T-helper 2 cell treated with Interferon-gamma antibody and Interleukin-4, amounts not matched to agents 5 μg/mL and 100 μg/mL, for 36 hours (primary cell): Measurements from ENCODE around the gene UBE2G1.

ENCODE experiments used
- DNase-seq: peaks from one replicate; pipeline ENCODE4 v3.0.0; 2021; ENCODE audit warnings: low spot score
- H3K27ac Mint-ChIP-seq: one replicate; pipeline ENCODE4 v1.8.0; 2021; ENCODE audit warnings: mild to moderate bottlenecking, mixed read lengths
- H3K27me3 Mint-ChIP-seq: one replicate; pipeline ENCODE4 v1.8.0; 2021; ENCODE audit warnings: low read depth, mixed read lengths
- H3K36me3 Mint-ChIP-seq: one replicate; pipeline ENCODE4 v1.8.0; 2021; ENCODE audit warnings: low read depth, mixed read lengths
- H3K4me1 Mint-ChIP-seq: one replicate; pipeline ENCODE4 v1.8.0; 2021; ENCODE audit warnings: low read depth, mixed read lengths
- H3K4me3 Mint-ChIP-seq: one replicate; pipeline ENCODE4 v1.8.0; 2022; ENCODE audit warnings: mild to moderate bottlenecking, moderate library complexity, mixed read lengths
- H3K9me3 Mint-ChIP-seq: one replicate; pipeline ENCODE4 v1.8.0; 2021; ENCODE audit warnings: mixed read lengths

Gene UBE2G1

DNA sequence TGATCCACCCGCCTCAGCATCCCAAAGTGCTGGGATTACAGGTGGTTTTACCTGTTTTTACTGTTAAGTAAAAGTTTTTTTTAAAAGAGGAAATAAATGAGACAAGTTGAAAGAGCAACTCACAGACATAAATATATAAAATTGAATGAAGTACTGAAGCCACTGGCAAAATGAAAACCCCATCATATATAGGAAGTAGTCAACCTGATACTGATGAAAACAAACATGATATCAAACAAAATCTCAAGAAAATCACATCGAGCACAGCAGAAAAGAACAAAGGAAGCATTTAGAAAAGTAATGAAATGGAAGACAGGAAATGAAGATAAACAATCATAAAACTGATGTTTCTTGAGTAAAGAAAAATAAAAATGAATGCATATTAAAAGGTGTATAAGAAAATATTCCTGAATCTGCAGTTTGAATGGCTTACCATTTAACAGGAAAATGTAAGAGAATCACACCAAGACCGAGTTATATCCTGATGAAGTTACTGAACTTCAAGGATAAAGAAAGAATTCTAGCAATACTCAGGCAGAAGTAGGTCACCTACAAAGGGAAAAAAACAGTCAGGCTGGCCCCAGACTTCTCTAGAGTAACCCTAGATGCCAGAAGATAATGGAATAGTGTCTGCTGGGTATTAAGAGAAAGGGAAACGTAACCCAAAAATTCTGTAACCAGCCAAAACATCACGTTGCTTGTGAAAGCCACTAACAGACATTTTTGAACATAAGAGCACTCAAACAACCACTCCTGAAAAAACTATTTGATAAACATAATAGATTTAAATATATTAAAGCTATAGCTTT is 31.5 kb downstream of the UBE2G1 start:
- peak overlapping the region; percentile 59 for H3K4me3 Mint-ChIP-seq
- DNase-seq: no peak
- peaks cover 33% of the 10 kb centered on the region for H3K4me1 Mint-ChIP-seq
- no peaks in the 10 kb centered on the region for H3K9me3 Mint-ChIP-seq
- H3K27ac Mint-ChIP-seq: peak overlapping the region; percentile 69
- H3K36me3 Mint-ChIP-seq: peaks cover 2% of the 10 kb centered on the region
- H3K27me3 Mint-ChIP-seq: no peaks in the 10 kb centered on the region

DNA sequence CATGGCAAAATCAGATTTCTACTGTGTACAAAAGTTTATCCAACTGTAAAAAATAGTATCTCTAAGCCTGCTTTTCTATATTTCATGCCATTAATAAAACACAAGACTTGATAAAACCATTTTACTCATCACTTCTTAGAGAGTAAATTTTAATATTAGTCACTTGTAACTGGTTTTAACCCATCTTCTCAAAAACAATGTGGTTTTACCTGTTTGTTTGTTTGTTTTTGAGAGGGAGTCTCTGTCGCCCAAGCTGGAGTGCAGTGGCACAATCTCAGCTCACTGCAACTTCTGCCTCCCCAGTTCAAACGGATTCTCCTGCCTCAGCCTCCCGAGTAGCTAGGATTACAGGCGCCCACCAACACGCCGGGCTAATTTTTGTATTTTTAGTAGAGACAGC is 32.1 kb downstream of the UBE2G1 start:
- DNase-seq: no peak
- H3K4me3 Mint-ChIP-seq: peak overlapping the region; percentile 59
- no peaks in the 10 kb centered on the region for H3K27me3 Mint-ChIP-seq
- peaks cover 3% of the 10 kb centered on the region for H3K36me3 Mint-ChIP-seq
- H3K9me3 Mint-ChIP-seq: no peaks in the 10 kb centered on the region
- H3K27ac Mint-ChIP-seq: peak overlapping the region; percentile 69
- peaks cover 32% of the 10 kb centered on the region for H3K4me1 Mint-ChIP-seq

DNA sequence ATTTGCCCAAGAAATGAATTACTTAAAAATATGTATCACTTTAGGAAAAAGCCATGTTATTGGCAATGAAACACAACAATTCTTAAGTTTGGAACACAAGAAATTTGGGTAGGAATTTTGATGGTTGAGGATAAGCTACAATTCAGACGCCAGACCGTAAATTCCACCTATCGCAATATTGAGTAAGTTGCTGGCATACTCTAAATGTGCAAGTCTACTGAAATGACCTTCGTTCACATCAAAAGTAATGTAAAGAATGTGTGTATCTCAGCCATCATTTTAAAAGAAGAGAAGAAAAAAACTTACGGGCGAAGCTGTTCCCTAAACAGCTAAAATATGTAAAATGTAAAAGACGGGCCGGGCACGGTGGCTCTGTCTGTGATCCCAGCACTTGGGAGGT is 33.4 kb downstream of the UBE2G1 start:
- H3K4me3 Mint-ChIP-seq: no peak overlapping the region
- peak overlapping the region; percentile 55 for H3K27ac Mint-ChIP-seq
- no peaks in the 10 kb centered on the region for H3K9me3 Mint-ChIP-seq
- H3K36me3 Mint-ChIP-seq: peaks cover 10% of the 10 kb centered on the region
- DNase-seq: no peak
- H3K4me1 Mint-ChIP-seq: peaks cover 33% of the 10 kb centered on the region
- no peaks in the 10 kb centered on the region for H3K27me3 Mint-ChIP-seq

GRCh38 chr17:4332296-4332970 is 34.0 kb downstream of the UBE2G1 start:
- peak overlapping the region; percentile 41 for H3K27ac Mint-ChIP-seq
- H3K27me3 Mint-ChIP-seq: no peaks in the 10 kb centered on the region
- DNase-seq: no peak
- no peak overlapping the region for H3K4me3 Mint-ChIP-seq
- H3K4me1 Mint-ChIP-seq: peaks cover 33% of the 10 kb centered on the region
- peaks cover 15% of the 10 kb centered on the region for H3K36me3 Mint-ChIP-seq
- no peaks in the 10 kb centered on the region for H3K9me3 Mint-ChIP-seq

DNA sequence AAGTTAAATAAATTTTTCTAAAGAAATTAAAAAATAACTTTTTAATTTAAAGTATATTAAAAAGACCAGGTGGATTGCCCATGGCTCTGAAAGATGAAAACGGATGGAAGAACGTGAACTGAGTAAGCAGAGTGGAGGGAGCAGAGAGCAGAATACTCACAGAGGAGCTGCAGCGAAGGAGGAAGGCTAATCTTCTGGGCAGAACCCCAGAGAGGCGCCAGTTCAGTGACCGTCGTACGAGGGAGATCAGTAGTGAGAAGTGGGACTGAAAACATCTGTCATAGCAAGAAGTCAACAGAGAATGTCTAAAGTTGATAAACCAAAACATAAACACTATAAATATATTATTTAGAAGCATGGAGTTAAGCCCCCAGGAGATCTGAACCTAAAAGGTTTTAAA is 34.9 kb downstream of the UBE2G1 start:
- peaks cover 31% of the 10 kb centered on the region for H3K4me1 Mint-ChIP-seq
- no peak overlapping the region for H3K27ac Mint-ChIP-seq
- no peaks in the 10 kb centered on the region for H3K9me3 Mint-ChIP-seq
- H3K36me3 Mint-ChIP-seq: peaks cover 19% of the 10 kb centered on the region
- DNase-seq: no peak
- H3K4me3 Mint-ChIP-seq: no peak overlapping the region
- H3K27me3 Mint-ChIP-seq: no peaks in the 10 kb centered on the region

DNA sequence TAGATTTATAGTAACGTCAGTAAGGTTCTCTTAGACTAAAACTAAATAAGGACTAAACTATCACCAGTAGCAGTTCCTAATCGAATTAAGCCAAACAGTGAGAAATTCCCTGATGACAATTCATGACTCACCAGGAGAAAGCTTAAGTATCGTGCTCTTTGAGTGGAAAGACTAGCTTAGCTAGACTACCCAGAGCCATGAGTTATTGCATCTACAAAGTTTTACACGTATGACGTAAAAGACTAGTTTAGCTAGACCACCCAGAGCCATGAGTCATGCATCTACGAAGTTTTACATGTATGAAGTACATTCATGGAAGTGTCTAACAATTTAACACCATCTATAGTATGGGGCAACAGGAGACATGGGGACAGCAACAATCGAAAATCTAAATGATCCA is 36.6 kb downstream of the UBE2G1 start:
- H3K4me1 Mint-ChIP-seq: peaks cover 21% of the 10 kb centered on the region
- no peaks in the 10 kb centered on the region for H3K27me3 Mint-ChIP-seq
- no peaks in the 10 kb centered on the region for H3K9me3 Mint-ChIP-seq
- DNase-seq: no peak
- H3K4me3 Mint-ChIP-seq: no peak overlapping the region
- H3K27ac Mint-ChIP-seq: no peak overlapping the region
- peaks cover 32% of the 10 kb centered on the region for H3K36me3 Mint-ChIP-seq

DNA sequence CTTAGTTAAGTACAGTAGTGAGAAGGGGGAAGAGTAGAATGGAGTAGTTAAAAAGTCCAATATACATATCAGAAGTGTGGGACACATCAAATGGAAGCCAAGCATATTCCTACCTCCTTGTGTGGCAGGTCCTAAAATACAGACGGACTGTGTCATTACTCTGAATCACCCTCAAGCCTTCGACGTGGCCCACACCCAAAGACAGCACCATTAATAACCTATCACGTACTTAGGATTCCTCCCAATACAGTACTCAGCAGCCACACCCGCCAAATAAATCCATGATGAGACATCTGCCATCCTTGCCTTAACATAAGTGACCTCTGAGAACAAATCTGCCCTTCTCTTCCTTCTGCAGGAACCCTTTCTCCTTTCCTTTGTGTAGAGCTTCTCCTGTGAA is 38.9 kb downstream of the UBE2G1 start:
- no peak for DNase-seq
- Mint-ChIP-seq H3K4me1 (peaks cover 8% of the 10 kb centered on the region), H3K36me3 (peaks cover 32% of the 10 kb centered on the region)

GRCh38 chr17:4326608-4327007 is 39.9 kb downstream of the UBE2G1 start:
- peaks cover 31% of the 10 kb centered on the region for H3K36me3 Mint-ChIP-seq
- no peaks in the 10 kb centered on the region for H3K9me3 Mint-ChIP-seq
- peaks cover 8% of the 10 kb centered on the region for H3K4me1 Mint-ChIP-seq
- no peak overlapping the region for H3K4me3 Mint-ChIP-seq
- no peak for DNase-seq
- H3K27ac Mint-ChIP-seq: no peak overlapping the region
- H3K27me3 Mint-ChIP-seq: no peaks in the 10 kb centered on the region

More for the DNA sequence above, 38.9 kb downstream of the UBE2G1 start:
- H3K27me3 Mint-ChIP-seq: no peaks in the 10 kb centered on the region
- no peak overlapping the region for H3K27ac Mint-ChIP-seq
- no peaks in the 10 kb centered on the region for H3K9me3 Mint-ChIP-seq
- no peak overlapping the region for H3K4me3 Mint-ChIP-seq

DNA sequence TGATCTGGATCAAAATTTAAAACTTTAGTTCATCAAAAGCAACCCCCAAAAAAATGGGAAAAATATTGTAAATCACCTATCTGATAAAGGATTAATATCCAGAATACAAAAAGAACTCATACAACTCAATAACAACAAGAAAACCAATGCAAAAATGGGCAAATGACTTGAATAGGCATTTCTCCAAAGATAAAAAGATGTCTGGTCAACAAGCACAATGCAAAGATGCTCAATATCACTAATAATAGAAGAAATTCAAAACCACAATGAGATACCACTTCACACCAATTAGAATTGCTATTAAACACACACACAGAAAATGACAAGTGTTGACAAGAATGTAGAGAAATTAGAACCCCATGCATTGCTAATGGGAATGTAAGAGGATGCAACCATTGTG is 40.4 kb downstream of the UBE2G1 start:
- no peaks in the 10 kb centered on the region for H3K9me3 Mint-ChIP-seq
- no peaks in the 10 kb centered on the region for H3K27me3 Mint-ChIP-seq
- H3K36me3 Mint-ChIP-seq: peaks cover 30% of the 10 kb centered on the region
- H3K27ac Mint-ChIP-seq: no peak overlapping the region
- H3K4me1 Mint-ChIP-seq: peaks cover 8% of the 10 kb centered on the region
- no peak for DNase-seq
- no peak overlapping the region for H3K4me3 Mint-ChIP-seq

DNA sequence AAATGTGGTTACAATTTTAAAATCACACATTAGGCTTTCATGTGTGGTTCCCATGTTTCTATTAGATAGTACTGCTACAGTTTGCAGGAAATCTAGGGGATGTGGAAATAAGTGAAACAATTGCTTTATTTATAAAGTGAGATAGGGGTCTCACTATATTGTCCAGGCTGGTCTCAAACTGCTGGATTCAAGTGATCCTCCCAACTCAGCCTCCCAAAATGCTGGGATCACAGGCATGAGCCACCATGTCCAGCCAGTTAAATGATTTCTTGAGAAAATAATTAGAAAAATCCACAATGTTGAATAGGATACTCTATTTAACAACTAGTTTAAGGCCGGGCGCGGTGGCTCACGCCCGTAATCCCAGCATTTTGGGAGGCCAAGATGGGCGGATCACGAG is 42.0 kb downstream of the UBE2G1 start:
- H3K36me3 Mint-ChIP-seq: peaks cover 29% of the 10 kb centered on the region
- peaks cover 8% of the 10 kb centered on the region for H3K4me1 Mint-ChIP-seq
- no peak for DNase-seq
- H3K4me3 Mint-ChIP-seq: no peak overlapping the region
- no peaks in the 10 kb centered on the region for H3K27me3 Mint-ChIP-seq
- H3K27ac Mint-ChIP-seq: no peak overlapping the region
- no peaks in the 10 kb centered on the region for H3K9me3 Mint-ChIP-seq

DNA sequence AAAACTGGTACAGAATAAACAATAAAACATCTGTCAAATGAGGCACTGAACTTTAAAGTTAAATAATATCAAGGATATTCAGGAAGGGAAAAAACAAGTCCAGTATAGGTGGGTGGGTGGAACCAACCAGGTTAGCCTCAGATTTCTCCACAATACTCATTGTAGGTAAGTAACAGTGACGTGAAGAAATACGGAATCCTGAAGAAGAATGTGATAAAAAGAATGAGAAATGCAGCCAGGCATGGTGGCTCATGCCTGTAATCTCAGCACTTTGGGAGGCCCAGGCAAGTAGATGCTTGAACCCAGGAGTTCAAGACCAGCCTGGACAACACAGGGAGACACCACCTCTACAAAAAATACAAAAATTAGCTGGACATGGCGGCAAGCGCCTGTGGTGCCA is 47.3 kb downstream of the UBE2G1 start:
- Mint-ChIP-seq H3K36me3 (no peaks in the 10 kb centered on the region), H3K9me3 (no peaks in the 10 kb centered on the region), H3K4me1 (peaks cover 16% of the 10 kb centered on the region), H3K27ac (no peak overlapping the region), H3K4me3 (no peak overlapping the region), H3K27me3 (no peaks in the 10 kb centered on the region)
- no peak for DNase-seq

GRCh38 chr17:4318596-4318995 is 47.9 kb downstream of the UBE2G1 start:
- Mint-ChIP-seq H3K36me3 (no peaks in the 10 kb centered on the region), H3K27ac (no peak overlapping the region), H3K27me3 (no peaks in the 10 kb centered on the region), H3K9me3 (no peaks in the 10 kb centered on the region), H3K4me1 (peaks cover 22% of the 10 kb centered on the region), H3K4me3 (no peak overlapping the region)
- DNase-seq: no peak

DNA sequence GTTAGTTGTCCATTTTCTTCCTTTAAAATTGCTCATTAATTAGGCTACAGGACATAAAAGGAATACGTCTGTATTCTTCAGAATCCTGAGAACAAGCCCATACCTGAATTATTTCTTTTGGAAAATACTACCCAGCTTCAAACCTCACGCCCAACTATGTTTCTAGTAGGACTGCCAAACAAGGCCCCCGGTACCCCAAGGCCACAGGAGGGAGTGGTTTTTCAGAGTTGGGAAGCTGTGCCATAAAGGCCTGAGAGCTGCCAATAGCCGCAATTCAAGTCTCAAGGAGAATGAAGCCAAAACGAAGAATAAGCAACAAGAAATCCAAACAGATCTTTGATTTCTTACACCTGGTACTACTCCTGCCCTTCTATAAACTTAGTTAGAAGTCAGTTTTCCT is 48.3 kb downstream of the UBE2G1 start:
- Mint-ChIP-seq H3K27ac (no peak overlapping the region), H3K4me3 (no peak overlapping the region)
- DNase-seq: no peak

GRCh38 chr17:4317610-4318009 is 48.9 kb downstream of the UBE2G1 start:
- Mint-ChIP-seq H3K4me3 (no peak overlapping the region), H3K27me3 (no peaks in the 10 kb centered on the region), H3K36me3 (no peaks in the 10 kb centered on the region), H3K27ac (no peak overlapping the region), H3K4me1 (peaks cover 28% of the 10 kb centered on the region), H3K9me3 (no peaks in the 10 kb centered on the region)
- no peak for DNase-seq

More for the DNA sequence above, 48.3 kb downstream of the UBE2G1 start:
- Mint-ChIP-seq H3K9me3 (no peaks in the 10 kb centered on the region), H3K4me1 (peaks cover 25% of the 10 kb centered on the region), H3K36me3 (no peaks in the 10 kb centered on the region), H3K27me3 (no peaks in the 10 kb centered on the region)
